Peyer's patch (tissue), 4 donors: ENCODE data around the gene IFNA6.
"Not testable (repeated sequence)": the region's sequence is repeated elsewhere in the genome, so short reads cannot be mapped to it uniquely, and the experiment has no call there.

Experiments
- CTCF ChIP-seq, 6 experiments: fragments of 450-650 bp in 4 of 6; fragments of 200-600 bp in 2 of 6; sonication (generic) in 1 of 6; IDR thresholded peaks; one replicate each; pipeline ENCODE4 v1.5.1; 2017 to 2019; ENCODE audit warnings: antibody characterized with exemption in 6 of 6, mild to moderate bottlenecking in 3 of 6, moderate library complexity in 1 of 6
- POLR2A ChIP-seq, 2 donors: fragments of 450-650 bp; IDR thresholded peaks; one replicate each; pipeline ENCODE4 v1.5.1; 2017; ENCODE audit warnings: antibody characterized with exemption in 2 of 2, mild to moderate bottlenecking in 2 of 2, moderate library complexity in 2 of 2

DNA sequence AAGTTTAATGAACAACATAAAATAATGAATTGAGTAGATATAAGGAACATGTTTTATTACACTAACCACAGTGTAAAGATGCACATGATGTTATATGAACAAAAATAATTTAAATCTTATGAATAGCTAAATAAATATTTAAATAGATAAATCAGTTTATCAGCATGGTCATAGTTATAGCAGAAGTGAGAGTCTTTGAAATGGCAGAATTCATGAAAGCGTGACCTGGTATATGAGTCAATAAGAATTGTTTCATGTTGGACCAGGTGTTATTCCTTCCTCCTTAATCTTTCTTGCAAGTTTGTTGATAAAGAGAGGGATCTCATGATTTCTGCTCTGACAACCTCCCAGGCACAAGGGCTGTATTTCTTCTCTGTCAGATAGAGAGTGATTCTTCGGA lies 16.5 kb upstream of the IFNA6 start:
- not testable (repeated sequence) for TF ChIP-seq POLR2A, CTCF (IDR thresholded peaks at IDR 0.05)
